KG1 (cell line): Measurements from ENCODE around the gene RAMP3.
"Not testable (repeated sequence)": the region's sequence is repeated elsewhere in the genome, so short reads cannot be mapped to it uniquely, and the experiment has no call there.

ENCODE experiments used
- DNase-seq: peaks from one replicate; lab custom pipeline; 2025; lab: John Stamatoyannopoulos, UW

The RAMP3 gene

DNA sequence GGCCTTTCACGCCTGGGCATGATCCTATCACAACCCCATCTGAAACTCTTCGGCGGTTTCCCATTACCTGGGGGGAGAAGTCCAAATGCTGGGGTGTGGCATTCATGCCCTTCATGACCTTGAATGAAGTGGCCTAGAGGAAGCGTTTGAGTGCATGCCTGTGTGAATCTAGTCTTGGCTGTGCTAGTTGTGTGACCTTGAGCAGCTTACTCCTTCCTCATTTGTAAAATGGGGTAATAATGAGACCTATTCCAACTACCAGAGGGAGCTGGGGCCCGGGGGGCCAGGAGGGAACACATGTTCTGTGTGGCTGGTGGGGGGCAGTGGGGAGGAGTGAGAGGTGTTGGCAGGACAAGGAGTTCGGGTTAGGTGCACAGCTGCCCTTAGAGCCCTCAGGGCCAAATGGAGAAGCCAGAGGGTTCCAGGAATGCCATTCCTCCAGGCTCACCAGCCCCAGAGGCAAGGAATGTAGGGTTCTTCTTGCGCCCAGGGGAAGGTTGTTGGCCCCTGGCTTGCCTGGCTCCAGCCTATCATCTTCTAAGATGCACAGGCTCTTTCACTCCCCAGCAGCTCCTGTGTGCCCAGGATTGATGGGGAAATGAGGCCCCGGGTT is 24.8 kb upstream of the RAMP3 start:
- no peak for DNase-seq

- DNase-seq: no peak
These were observed 24.2 kb upstream of the RAMP3 start for GRCh38 chr7:45133352-45133751.

GRCh38 chr7:45133877-45134276 is 23.7 kb upstream of the RAMP3 start:
- no peak for DNase-seq

DNA sequence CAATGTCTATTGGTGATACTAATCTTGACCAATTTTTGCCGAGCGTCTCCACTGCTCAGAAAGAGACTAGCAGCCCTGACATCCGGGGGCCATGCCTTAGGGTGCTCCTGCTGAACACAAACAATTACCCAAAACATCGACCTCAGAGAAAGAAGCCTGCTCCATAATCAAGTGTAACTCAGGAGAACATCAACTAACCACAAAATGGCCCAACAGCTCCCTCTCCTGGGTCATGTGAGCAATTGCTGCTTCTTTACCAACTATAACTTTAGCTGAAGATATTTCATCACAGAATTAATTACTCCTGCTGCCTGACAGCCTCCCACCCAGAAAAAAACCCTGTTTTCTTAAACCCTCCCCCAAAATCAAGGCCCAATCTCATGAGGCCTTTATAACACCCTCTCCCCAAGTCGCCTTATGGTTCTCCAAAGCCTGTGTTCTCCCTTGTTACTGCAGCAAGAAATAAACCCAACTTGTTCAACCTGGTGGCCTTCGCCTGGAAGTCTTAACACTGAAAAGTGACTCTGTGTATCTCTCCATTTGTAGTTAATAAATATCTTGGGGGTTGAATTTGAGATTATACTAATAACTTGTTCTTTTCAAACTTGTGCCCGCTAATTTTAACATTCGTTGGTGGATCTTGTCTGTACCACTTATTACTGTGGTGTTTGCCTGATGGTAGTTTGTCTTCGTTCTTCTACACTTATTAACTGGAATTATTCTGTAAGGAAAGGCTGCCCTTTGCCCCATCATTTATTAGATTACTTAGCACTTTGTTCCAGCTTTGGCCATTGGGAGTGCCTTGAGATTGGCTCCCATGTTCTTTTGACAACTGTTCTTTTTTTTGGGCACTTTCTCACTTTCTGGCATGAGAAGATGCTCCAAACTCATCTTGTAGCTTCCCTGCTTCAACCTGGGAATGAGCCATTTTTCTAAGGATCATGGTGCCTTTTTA is 21.2 kb upstream of the RAMP3 start:
- DNase-seq: peak; percentile 57

GRCh38 chr7:45138433-45139267 is 18.9 kb upstream of the RAMP3 start:
- DNase-seq: no peak

GRCh38 chr7:45140827-45141226 is 16.8 kb upstream of the RAMP3 start:
- DNase-seq: no peak

- no peak for DNase-seq
These were observed 14.0 kb upstream of the RAMP3 start for GRCh38 chr7:45143616-45144015.

GRCh38 chr7:45145881-45146280 is 11.7 kb upstream of the RAMP3 start:
- no peak for DNase-seq

DNA sequence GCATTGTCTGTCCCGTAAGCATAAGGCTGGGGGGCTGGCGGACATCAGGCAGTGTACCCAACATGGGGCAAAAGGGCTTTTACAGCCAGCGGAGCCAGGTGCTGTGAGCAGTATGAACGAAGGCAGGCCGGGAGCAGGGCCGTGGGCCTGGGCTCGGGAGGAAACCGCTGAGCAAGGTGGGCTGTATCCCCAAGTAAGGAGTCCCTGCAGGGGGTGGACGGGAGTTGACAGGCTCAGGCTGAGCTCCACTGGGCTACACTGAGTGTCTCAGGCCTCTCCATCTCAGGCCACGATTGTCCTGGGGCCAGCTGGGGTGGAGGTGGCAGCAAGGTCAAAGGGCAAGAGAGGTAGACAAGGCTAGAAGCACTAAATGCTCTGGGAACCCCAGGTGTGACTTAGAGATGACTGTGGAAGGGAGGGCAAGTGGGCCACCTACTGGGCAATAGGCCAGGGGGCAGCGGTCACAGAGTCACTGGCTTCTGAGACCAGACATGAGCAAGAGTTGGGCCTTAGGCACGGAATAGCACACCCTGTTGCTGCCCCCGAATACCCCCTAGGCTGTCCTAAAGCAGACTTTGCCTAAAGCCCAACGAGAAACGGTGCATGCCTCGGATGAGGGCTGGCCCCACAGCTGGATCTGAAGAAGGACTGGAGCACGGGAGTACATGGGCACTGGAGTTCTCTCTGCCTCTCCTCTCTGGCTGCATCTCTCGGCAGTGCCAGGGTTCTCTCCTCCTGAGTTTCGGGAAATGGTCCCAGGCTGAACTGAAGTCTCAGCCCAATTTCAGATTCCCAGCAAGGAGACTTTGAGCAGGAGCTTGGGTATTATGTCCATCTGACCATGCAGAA is 10.8 kb upstream of the RAMP3 start:
- no peak for DNase-seq

DNA sequence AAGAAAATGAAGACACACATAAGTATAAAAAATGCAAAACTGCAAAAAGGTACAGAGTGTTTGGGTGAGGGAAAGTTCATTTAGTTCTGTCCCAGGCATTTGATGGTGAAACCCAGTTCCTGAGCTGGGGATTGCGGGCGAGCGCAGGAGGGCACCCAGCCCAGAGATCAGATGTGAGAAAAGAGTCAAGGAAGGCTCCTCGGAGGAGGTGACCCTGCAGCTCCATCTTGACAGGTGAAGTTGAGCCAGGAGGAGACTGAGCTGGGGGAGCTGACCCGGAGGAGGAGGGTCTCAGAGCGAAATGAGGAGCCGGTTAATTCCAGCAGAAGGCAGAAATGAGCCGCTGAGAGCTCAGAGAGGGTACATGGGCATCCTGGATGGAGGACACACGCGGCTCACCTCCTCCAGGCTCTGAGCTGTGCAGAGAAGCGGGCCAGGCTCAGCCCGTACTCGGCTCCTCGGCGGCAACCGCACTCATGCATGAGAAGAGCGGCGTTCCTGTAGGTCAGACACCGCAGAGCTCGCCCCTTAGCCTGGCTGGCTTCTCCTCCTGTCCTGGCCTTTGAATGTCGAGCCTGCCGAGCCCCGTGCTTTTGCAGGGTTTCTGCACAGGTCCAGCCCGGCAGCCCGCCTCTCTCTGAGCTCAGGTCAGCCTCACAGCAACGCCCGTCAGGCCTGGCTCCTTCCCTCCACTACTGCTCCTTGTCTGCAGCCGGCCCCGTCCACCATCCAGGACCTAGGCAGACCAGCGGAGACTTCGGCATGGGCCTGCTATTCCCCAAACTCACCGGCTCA is 9.5 kb upstream of the RAMP3 start:
- no peak for DNase-seq

GRCh38 chr7:45148653-45148973 is 9.0 kb upstream of the RAMP3 start:
- no peak for DNase-seq

DNA sequence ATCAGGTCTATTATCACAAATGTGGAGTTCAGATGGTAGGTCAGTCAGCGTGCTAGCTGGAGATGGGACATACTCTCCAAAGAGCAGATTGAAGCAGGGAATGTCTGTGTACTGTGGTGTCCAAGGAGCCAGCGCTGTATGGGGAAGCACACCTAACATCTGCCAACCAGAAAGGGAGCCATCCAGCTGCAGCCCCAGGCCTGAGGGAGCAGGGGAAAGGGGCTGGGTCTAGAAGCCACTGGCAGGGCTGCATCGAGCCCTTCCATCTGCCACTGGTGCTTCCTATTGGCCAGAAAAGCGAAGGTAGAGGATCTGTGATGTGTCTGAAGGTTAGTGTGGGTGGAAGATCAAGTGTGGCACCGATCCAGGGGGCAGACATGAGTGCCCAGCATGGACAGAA is 8.0 kb upstream of the RAMP3 start:
- no peak for DNase-seq

- DNase-seq: no peak
These were observed 7.4 kb upstream of the RAMP3 start for GRCh38 chr7:45150199-45150598.

- no peak for DNase-seq
These were observed 6.4 kb upstream of the RAMP3 start for GRCh38 chr7:45151131-45151684.

- DNase-seq: no peak
These were observed 5.6 kb upstream of the RAMP3 start for GRCh38 chr7:45151967-45152366.

GRCh38 chr7:45153233-45153632 is 4.4 kb upstream of the RAMP3 start:
- DNase-seq: no peak

DNA sequence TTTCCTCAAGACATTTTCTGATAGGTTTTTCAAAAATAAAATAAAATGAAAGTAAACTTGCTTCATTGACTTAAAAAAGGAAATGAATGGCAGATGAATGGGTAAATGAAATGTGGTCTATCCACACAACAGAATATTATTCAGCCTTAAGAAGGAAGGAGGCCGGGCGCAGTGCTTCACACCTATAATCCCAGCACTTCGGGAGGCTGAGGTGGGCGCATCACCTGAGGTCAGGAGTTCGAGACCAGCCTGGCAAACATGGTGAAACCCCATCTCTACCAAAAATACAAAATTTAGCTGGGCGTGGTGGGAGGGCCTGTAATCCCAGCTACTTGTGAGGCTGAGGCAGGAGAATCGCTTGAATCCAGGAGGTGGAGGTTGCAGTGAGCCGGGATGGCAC is 3.7 kb upstream of the RAMP3 start:
- DNase-seq: not testable (repeated sequence)

GRCh38 chr7:45155357-45155900 is 2.2 kb upstream of the RAMP3 start:
- DNase-seq: no peak

DNA sequence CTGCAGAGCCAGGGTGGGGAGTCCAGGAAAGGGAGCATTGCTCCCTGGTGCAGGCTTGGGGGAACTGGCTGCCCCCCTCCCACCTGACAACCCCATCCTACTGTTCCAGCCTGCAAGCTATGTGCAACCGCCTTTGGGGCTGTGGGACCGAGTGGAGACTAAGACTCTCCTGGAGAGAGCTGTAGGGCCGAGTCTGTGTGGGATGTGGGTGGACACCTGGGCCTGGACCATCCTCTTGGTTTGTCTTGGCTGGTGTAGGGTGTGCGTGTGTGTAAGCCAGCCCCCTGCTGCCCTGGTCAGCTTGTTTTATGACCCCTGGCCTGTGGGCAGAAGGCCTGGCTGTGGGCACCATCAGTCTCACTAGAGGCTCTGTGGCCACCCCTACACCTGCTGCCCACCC is 1.6 kb upstream of the RAMP3 start:
- DNase-seq: no peak

- DNase-seq: no peak
These were observed 897 bp upstream of the RAMP3 start for GRCh38 chr7:45156516-45157272.
